Panc1 (cell line): ENCODE measurements around the gene NFAT5. TPM values are rescaled to one million over a fixed set of nuclear protein-coding genes. Genes with fewer than 3 reads are reported as not detected.

ENCODE experiments used
- ATAC-seq: fragments of 200-7000 bp; cut with Tn5 transposase; 2 replicates; pipeline ENCODE4 v1.9.1; 2020; ENCODE audit warnings: mild to moderate bottlenecking, moderate library complexity
- BruUV-seq: library from RNA; stranded (reverse); fragments of 400-500 nt; replicated peaks from 2 replicates; lab custom pipeline; 2021; lab: Mats Ljungman, UMichigan
- CTCF ChIA-PET: fragments of 300-600 bp; sonication (Branson Sonifier 250); formaldehyde crosslinking; loops from one replicate; lab custom pipeline; 2022; ENCODE audit warnings: antibody characterized with exemption; lab: Charles Lee
- POLR2A ChIA-PET: fragments of 300-600 bp; sonication (Branson Sonifier 250); formaldehyde crosslinking; loops from one replicate; lab custom pipeline; 2022; ENCODE audit warnings: antibody characterized with exemption; lab: Charles Lee
- DNase-seq: peaks from one replicate; pipeline ENCODE4 v3.0.0-alpha.2; 2010; ENCODE audit warnings: low read depth, low spot score
- H3K27ac ChIP-seq: 2 replicates; pipeline ENCODE4 v1.5.1; 2011; ENCODE audit warnings: mild to moderate bottlenecking, low read length, inconsistent platforms
- H3K27me3 ChIP-seq: fragments of 200-500 bp; sonication (Bioruptor generic); 2 replicates; pipeline ENCODE4 v1.6.0; 2014; ENCODE audit warnings: low read length, inconsistent platforms; ENCODE audit not compliant: control insufficient read depth, insufficient read depth
- H3K36me3 ChIP-seq: fragments of 200-500 bp; sonication (Bioruptor generic); 2 replicates; pipeline ENCODE4 v1.5.1; 2014; ENCODE audit warnings: inconsistent platforms, mild to moderate bottlenecking, low read length, moderate library complexity; ENCODE audit not compliant: control insufficient read depth, insufficient read depth
- H3K4me1 ChIP-seq: 2 replicates; pipeline ENCODE4 v1.5.1; 2011; ENCODE audit warnings: inconsistent platforms, mild to moderate bottlenecking, low read length, moderate library complexity; ENCODE audit not compliant: control insufficient read depth, insufficient read depth
- H3K4me3 ChIP-seq, 2 experiments: 2 replicates each; pipeline ENCODE4 v1.5.1; 2011 to 2012; ENCODE audit warnings: low read depth in 2 of 2, low read length in 2 of 2, mild to moderate bottlenecking in 2 of 2, inconsistent platforms in 1 of 2, moderate library complexity in 1 of 2
- H3K9me3 ChIP-seq: fragments of 200-500 bp; sonication (Bioruptor generic); 2 replicates; pipeline ENCODE4 v1.5.1; 2014; ENCODE audit warnings: low read depth, mild to moderate bottlenecking, inconsistent platforms, low read length, moderate library complexity; ENCODE audit not compliant: control insufficient read depth, insufficient read depth
- POLR2AphosphoS5 ChIP-seq: IDR thresholded peaks from 2 replicates; pipeline ENCODE4 v1.6.1; 2012; ENCODE audit warnings: mild to moderate bottlenecking, low read depth, low read length, moderate library complexity
- SIN3A ChIP-seq: IDR thresholded peaks from 2 replicates; pipeline ENCODE4 v1.6.1; 2012; ENCODE audit warnings: low read depth, mild to moderate bottlenecking, low read length, moderate library complexity, borderline replicate concordance; ENCODE audit not compliant: insufficient read depth
- TCF7L2 ChIP-seq: IDR thresholded peaks from 2 replicates; pipeline ENCODE4 v1.6.1; 2011; ENCODE audit warnings: mild to moderate bottlenecking, low read depth, low read length, inconsistent platforms
- in situ Hi-C: cut with HindIII; loops from 2 replicates; pipeline ENCODE4 v1.10.0; 2016; ENCODE audit warnings: low sequenced_read_pairs, low pct_unique_long_range_greater_than_20kb
- intact Hi-C: fragments of 100-400 bp; cut with micrococcal nuclease; formaldehyde crosslinking; loops from one replicate; pipeline ENCODE4 v1.10.0; 2022; ENCODE audit not compliant: unreplicated experiment
- total RNA-seq: library from RNA; stranded (reverse); gene quantifications from one replicate; pipeline ENCODE4 v1.2.1, GENCODE V29; 2021; ENCODE audit not compliant: unreplicated experiment
- TF ChIP-seq, protein P1 (sequence below), 2 experiments: IDR thresholded peaks; 2 replicates each; pipeline ENCODE4 v1.6.1; 2011 to 2012; ENCODE audit warnings: low read depth in 2 of 2, control low read depth in 1 of 2, low read length in 1 of 2, mild to moderate bottlenecking in 1 of 2, moderate library complexity in 1 of 2; ENCODE audit not compliant: insufficient read depth in 1 of 2
- TF ChIP-seq, protein P2 (sequence below): fragments of 450-650 bp; IDR thresholded peaks from 2 replicates; pipeline ENCODE4 v1.5.1; 2017; ENCODE audit warnings: mild to moderate bottlenecking

NFAT5 gene
- total RNA-seq, 1 experiment from 2014 or later: 57.0 TPM

DNA sequence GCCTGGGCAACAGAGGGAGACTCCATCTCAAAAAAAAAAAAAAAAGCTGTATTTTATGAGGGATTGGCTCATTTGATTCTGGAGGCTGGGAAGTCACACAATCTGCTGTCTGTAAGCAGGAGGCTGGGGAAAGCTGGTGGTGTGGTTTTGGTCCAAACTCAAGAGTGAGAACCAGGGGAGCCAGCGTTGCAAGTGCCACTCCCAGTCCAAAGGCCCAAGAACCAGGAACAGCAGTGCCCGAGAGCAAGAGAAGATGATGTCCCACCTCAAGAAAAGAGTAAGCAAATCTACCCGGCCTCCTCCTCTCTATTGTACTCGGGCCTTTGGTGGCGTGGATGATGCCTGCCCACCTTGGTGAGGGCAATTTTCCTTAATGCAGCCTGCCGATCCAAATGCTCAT is 166.3 kb downstream of the NFAT5 start:
- ChIA-PET CTCF (no interaction called here), POLR2A (no interaction called here)
- TF ChIP-seq SIN3A (no peak), POLR2AphosphoS5 (no peak), TCF7L2 (no peak)
- TF ChIP-seq, protein P1, sequence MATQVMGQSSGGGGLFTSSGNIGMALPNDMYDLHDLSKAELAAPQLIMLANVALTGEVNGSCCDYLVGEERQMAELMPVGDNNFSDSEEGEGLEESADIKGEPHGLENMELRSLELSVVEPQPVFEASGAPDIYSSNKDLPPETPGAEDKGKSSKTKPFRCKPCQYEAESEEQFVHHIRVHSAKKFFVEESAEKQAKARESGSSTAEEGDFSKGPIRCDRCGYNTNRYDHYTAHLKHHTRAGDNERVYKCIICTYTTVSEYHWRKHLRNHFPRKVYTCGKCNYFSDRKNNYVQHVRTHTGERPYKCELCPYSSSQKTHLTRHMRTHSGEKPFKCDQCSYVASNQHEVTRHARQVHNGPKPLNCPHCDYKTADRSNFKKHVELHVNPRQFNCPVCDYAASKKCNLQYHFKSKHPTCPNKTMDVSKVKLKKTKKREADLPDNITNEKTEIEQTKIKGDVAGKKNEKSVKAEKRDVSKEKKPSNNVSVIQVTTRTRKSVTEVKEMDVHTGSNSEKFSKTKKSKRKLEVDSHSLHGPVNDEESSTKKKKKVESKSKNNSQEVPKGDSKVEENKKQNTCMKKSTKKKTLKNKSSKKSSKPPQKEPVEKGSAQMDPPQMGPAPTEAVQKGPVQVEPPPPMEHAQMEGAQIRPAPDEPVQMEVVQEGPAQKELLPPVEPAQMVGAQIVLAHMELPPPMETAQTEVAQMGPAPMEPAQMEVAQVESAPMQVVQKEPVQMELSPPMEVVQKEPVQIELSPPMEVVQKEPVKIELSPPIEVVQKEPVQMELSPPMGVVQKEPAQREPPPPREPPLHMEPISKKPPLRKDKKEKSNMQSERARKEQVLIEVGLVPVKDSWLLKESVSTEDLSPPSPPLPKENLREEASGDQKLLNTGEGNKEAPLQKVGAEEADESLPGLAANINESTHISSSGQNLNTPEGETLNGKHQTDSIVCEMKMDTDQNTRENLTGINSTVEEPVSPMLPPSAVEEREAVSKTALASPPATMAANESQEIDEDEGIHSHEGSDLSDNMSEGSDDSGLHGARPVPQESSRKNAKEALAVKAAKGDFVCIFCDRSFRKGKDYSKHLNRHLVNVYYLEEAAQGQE (IDR thresholded peaks at IDR 0.05; ENCODE audit: insufficient read depth in 1 of 2, low read depth in 2 of 2, low read length in 1 of 2): no peak
- TF ChIP-seq, protein P2, sequence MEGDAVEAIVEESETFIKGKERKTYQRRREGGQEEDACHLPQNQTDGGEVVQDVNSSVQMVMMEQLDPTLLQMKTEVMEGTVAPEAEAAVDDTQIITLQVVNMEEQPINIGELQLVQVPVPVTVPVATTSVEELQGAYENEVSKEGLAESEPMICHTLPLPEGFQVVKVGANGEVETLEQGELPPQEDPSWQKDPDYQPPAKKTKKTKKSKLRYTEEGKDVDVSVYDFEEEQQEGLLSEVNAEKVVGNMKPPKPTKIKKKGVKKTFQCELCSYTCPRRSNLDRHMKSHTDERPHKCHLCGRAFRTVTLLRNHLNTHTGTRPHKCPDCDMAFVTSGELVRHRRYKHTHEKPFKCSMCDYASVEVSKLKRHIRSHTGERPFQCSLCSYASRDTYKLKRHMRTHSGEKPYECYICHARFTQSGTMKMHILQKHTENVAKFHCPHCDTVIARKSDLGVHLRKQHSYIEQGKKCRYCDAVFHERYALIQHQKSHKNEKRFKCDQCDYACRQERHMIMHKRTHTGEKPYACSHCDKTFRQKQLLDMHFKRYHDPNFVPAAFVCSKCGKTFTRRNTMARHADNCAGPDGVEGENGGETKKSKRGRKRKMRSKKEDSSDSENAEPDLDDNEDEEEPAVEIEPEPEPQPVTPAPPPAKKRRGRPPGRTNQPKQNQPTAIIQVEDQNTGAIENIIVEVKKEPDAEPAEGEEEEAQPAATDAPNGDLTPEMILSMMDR: no peak
- no peak for ATAC-seq
- H3K9me3 ChIP-seq: no peaks in the 10 kb centered on the region
- intact Hi-C loops: no loop called here
- H3K27me3 ChIP-seq: no peaks in the 10 kb centered on the region
- no peak for DNase-seq
- in situ Hi-C loops: no loop called here
- no peak overlapping the region for H3K4me3 ChIP-seq
- H3K36me3 ChIP-seq: no peaks in the 10 kb centered on the region
- no TSS peak for BruUV-seq
- no peaks in the 10 kb centered on the region for H3K4me1 ChIP-seq
- H3K27ac ChIP-seq: no peak overlapping the region

DNA sequence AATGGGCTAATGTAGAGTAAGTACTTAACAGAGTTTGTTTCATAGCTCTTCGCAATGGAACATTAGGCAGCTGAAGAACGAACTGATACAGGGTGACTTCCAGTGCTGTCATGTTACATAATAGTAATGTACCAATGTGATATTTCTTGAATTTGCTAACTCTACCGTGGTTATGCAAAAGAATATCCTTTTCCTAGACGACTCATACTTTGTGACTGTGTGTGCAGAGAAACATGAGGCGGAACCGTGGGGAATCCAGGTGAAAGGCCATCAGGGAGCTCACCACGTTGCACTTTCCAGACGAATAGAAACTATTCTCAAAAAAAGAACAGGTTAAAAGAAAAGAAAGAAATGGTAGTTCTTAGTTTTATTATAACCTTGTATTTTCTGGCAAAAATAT is 175.8 kb downstream of the NFAT5 start:
- Histone ChIP-seq H3K36me3 (peaks cover 13% of the 10 kb centered on the region), H3K4me1 (no peaks in the 10 kb centered on the region), H3K9me3 (no peaks in the 10 kb centered on the region), H3K27me3 (no peaks in the 10 kb centered on the region), H3K27ac (no peak overlapping the region), H3K4me3 (no peak overlapping the region)
- in situ Hi-C loops (no loop called here), intact Hi-C loops (no loop called here)
- TF ChIP-seq SIN3A (no peak), POLR2AphosphoS5 (no peak)
- TF ChIP-seq, protein P1 (IDR thresholded peaks at IDR 0.05; ENCODE audit: insufficient read depth in 1 of 2, low read depth in 2 of 2, low read length in 1 of 2): no peak
- no TSS peak for BruUV-seq
- no peak for DNase-seq
- ChIA-PET CTCF (no interaction called here), POLR2A (no interaction called here)
- no peak for ATAC-seq
